ENCODE data around the gene TAF13. TPM values are rescaled to one million over a fixed set of nuclear protein-coding genes. Genes with fewer than 3 reads are reported as not detected.

The TAF13 gene
- total and polyA plus RNA-seq, 2 of the 4 experiments (the other 2 are of a cell fraction) = 13.1 to 42.5 TPM

DNA sequence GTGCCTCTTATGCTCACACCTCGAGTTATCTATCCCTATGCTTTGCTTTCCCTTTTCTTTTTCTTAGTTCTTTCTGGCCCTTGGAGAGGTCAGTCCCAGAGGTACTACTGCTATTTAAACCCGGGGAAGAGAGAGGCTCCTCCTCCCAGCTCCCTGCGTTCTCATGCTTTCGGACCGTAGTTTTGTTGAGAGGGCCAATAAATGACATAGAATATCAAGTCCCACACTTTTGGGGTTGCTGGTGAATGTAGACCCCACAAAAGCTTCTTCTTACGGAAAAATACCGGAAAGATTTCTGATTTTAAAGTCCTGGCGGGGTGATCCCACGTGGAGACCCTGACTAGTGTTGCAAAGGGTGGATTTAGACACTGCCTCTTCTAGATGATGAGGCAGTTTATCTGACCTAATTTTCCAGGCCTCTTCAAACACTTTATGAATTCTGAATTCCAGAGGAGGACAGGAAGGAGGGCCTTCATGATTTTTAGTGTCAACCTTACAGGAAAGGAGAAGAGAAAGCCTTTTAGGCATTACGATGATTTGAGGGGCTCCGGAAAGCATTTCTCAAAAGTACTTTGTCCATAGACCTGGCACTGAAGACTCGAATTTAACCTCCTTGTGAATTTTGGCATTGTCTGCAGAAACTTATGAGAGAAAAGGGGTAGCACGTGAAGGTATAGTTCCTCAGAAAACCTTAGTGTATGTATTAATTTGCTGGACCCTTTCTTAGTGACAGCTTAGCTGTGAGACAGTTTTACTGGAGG lies 15.5 kb upstream of the TAF13 start (continued):
- TF ChIP-seq RCOR1 (IDR thresholded peaks at IDR 0.05; ENCODE audit: insufficient replicate concordance, low read length) = no peak
- no peak for TF ChIP-seq MAZ (IDR thresholded peaks at IDR 0.05; ENCODE audit: borderline replicate concordance, low read depth, low read length)

Data from IMR-90 (cell line).